Activated T-helper 17 cell treated with anti-CD3 and anti-CD28 coated beads, Interleukin-2, amount 50 U/mL, for 72 hours (primary cell): ENCODE results near the gene SLC22A1. TPM values are rescaled to one million over a fixed set of nuclear protein-coding genes. Genes with fewer than 3 reads are reported as not detected.
A peak's percentile ranks its signal among the peaks of the same experiment; 100 is the strongest.
"Not testable (repeated sequence)": the region's sequence is repeated elsewhere in the genome, so short reads cannot be mapped to it uniquely, and the experiment has no call there.

Source experiments
- ATAC-seq: fragments of 150-1000 bp; cut with Tn5 transposase; replicated peaks from 2 replicates; pipeline ENCODE4 v1.10.0; 2021; ENCODE audit warnings: mild to moderate bottlenecking, moderate library complexity
- H3K27ac Mint-ChIP-seq: one replicate; pipeline ENCODE4 v1.8.0; 2022; ENCODE audit warnings: mixed read lengths
- H3K27me3 Mint-ChIP-seq: one replicate; pipeline ENCODE4 v1.8.0; 2022; ENCODE audit warnings: mixed read lengths
- H3K36me3 Mint-ChIP-seq: one replicate; pipeline ENCODE4 v1.8.0; 2022; ENCODE audit warnings: low read depth, mild to moderate bottlenecking, mixed read lengths
- H3K4me1 Mint-ChIP-seq: one replicate; pipeline ENCODE4 v1.8.0; 2022; ENCODE audit warnings: mixed read lengths
- H3K4me3 Mint-ChIP-seq: one replicate; pipeline ENCODE4 v1.8.0; 2022; ENCODE audit warnings: mild to moderate bottlenecking, mixed read lengths
- H3K9me3 Mint-ChIP-seq: one replicate; pipeline ENCODE4 v1.8.0; 2022; ENCODE audit warnings: mixed read lengths
- total RNA-seq, 2 donors: library from RNA; stranded (reverse); gene quantifications; one replicate each; pipeline ENCODE4 v1.2.3, GENCODE V29; 2022

SLC22A1 gene
- total RNA-seq, 2 donors from 2014 or later, result 3.3 to 3.7 TPM

- ATAC-seq, result no peak
- peaks cover 8% of the 10 kb centered on the region for H3K4me1 Mint-ChIP-seq
- H3K9me3 Mint-ChIP-seq, result no peaks in the 10 kb centered on the region
- H3K27ac Mint-ChIP-seq, result peak overlapping the region; percentile 12
- no peak overlapping the region for H3K4me3 Mint-ChIP-seq
- no peaks in the 10 kb centered on the region for H3K27me3 Mint-ChIP-seq
- peaks cover 86% of the 10 kb centered on the region for H3K36me3 Mint-ChIP-seq
Measured at GRCh38 chr6:160104821-160105517, 16.6 kb upstream of the SLC22A1 start.

- Mint-ChIP-seq H3K4me3 (no peak overlapping the region), H3K9me3 (no peaks in the 10 kb centered on the region), H3K27ac (no peak overlapping the region), H3K27me3 (no peaks in the 10 kb centered on the region), H3K4me1 (peaks cover 14% of the 10 kb centered on the region), H3K36me3 (peaks cover 85% of the 10 kb centered on the region)
- ATAC-seq, result no peak
Measured at GRCh38 chr6:160106010-160106409, 15.6 kb upstream of the SLC22A1 start.

GRCh38 chr6:160106701-160107100 lies 14.9 kb upstream of the SLC22A1 start:
- ATAC-seq, result no peak
- no peaks in the 10 kb centered on the region for H3K9me3 Mint-ChIP-seq

GRCh38 chr6:160108077-160108476 lies 13.5 kb upstream of the SLC22A1 start:
- Mint-ChIP-seq H3K27ac (peak overlapping the region; percentile 29), H3K9me3 (no peaks in the 10 kb centered on the region), H3K4me1 (peaks cover 14% of the 10 kb centered on the region)

More at GRCh38 chr6:160106701-160107100, 14.9 kb upstream of the SLC22A1 start:
- Mint-ChIP-seq H3K27me3 (no peaks in the 10 kb centered on the region), H3K4me3 (no peak overlapping the region), H3K27ac (peak overlapping the region; percentile 57), H3K36me3 (peaks cover 78% of the 10 kb centered on the region), H3K4me1 (peaks cover 14% of the 10 kb centered on the region)

GRCh38 chr6:160110586-160111123 lies 11.0 kb upstream of the SLC22A1 start:
- H3K9me3 Mint-ChIP-seq, result no peaks in the 10 kb centered on the region
- no peak for ATAC-seq

More at GRCh38 chr6:160108077-160108476, 13.5 kb upstream of the SLC22A1 start:
- no peaks in the 10 kb centered on the region for H3K27me3 Mint-ChIP-seq
- no peak for ATAC-seq
- H3K36me3 Mint-ChIP-seq, result peaks cover 64% of the 10 kb centered on the region
- no peak overlapping the region for H3K4me3 Mint-ChIP-seq

GRCh38 chr6:160111806-160112205 lies 9.8 kb upstream of the SLC22A1 start:
- Mint-ChIP-seq H3K4me3 (no peak overlapping the region), H3K27ac (no peak overlapping the region), H3K4me1 (peaks cover 14% of the 10 kb centered on the region), H3K27me3 (no peaks in the 10 kb centered on the region), H3K36me3 (peaks cover 34% of the 10 kb centered on the region), H3K9me3 (no peaks in the 10 kb centered on the region)
- no peak for ATAC-seq

More at GRCh38 chr6:160110586-160111123, 11.0 kb upstream of the SLC22A1 start:
- H3K27me3 Mint-ChIP-seq, result no peaks in the 10 kb centered on the region
- H3K27ac Mint-ChIP-seq, result peak overlapping the region; percentile 23
- H3K4me3 Mint-ChIP-seq, result no peak overlapping the region
- peaks cover 14% of the 10 kb centered on the region for H3K4me1 Mint-ChIP-seq
- H3K36me3 Mint-ChIP-seq, result peaks cover 45% of the 10 kb centered on the region

GRCh38 chr6:160112628-160113299 lies 8.9 kb upstream of the SLC22A1 start:
- no peaks in the 10 kb centered on the region for H3K27me3 Mint-ChIP-seq
- H3K4me1 Mint-ChIP-seq, result peaks cover 10% of the 10 kb centered on the region
- no peak overlapping the region for H3K27ac Mint-ChIP-seq
- H3K4me3 Mint-ChIP-seq, result no peak overlapping the region
- no peaks in the 10 kb centered on the region for H3K9me3 Mint-ChIP-seq
- H3K36me3 Mint-ChIP-seq, result peaks cover 24% of the 10 kb centered on the region
- no peak for ATAC-seq

GRCh38 chr6:160114536-160114935 lies 7.1 kb upstream of the SLC22A1 start:
- not testable (repeated sequence) for H3K27me3 Mint-ChIP-seq, ATAC-seq, H3K4me3 Mint-ChIP-seq, H3K27ac Mint-ChIP-seq, H3K4me1 Mint-ChIP-seq, H3K9me3 Mint-ChIP-seq
- H3K36me3 Mint-ChIP-seq, result peaks cover 16% of the 10 kb centered on the region

- Mint-ChIP-seq H3K27me3 (no peaks in the 10 kb centered on the region), H3K9me3 (no peaks in the 10 kb centered on the region), H3K36me3 (peaks cover 12% of the 10 kb centered on the region), H3K27ac (no peak overlapping the region), H3K4me3 (no peak overlapping the region), H3K4me1 (peaks cover 5% of the 10 kb centered on the region)
- ATAC-seq, result no peak
Measured at GRCh38 chr6:160115421-160115820, 6.2 kb upstream of the SLC22A1 start.

GRCh38 chr6:160116411-160116810 lies 5.2 kb upstream of the SLC22A1 start:
- no peak for ATAC-seq

GRCh38 chr6:160117137-160117536 lies 4.5 kb upstream of the SLC22A1 start:
- Mint-ChIP-seq H3K4me3 (no peak overlapping the region), H3K36me3 (peaks cover 7% of the 10 kb centered on the region), H3K4me1 (no peaks in the 10 kb centered on the region), H3K27ac (no peak overlapping the region), H3K27me3 (no peaks in the 10 kb centered on the region), H3K9me3 (no peaks in the 10 kb centered on the region)
- ATAC-seq, result no peak

More at GRCh38 chr6:160116411-160116810, 5.2 kb upstream of the SLC22A1 start:
- Mint-ChIP-seq H3K9me3 (no peaks in the 10 kb centered on the region), H3K27me3 (no peaks in the 10 kb centered on the region), H3K4me3 (no peak overlapping the region), H3K4me1 (no peaks in the 10 kb centered on the region), H3K36me3 (peaks cover 7% of the 10 kb centered on the region), H3K27ac (no peak overlapping the region)

- peaks cover 2% of the 10 kb centered on the region for H3K36me3 Mint-ChIP-seq
- no peaks in the 10 kb centered on the region for H3K4me1 Mint-ChIP-seq
- H3K4me3 Mint-ChIP-seq, result no peak overlapping the region
- no peaks in the 10 kb centered on the region for H3K27me3 Mint-ChIP-seq
- ATAC-seq, result no peak
- no peaks in the 10 kb centered on the region for H3K9me3 Mint-ChIP-seq
- no peak overlapping the region for H3K27ac Mint-ChIP-seq
Measured at GRCh38 chr6:160118620-160119229, 2.9 kb upstream of the SLC22A1 start.

- Mint-ChIP-seq H3K9me3 (no peaks in the 10 kb centered on the region), H3K4me3 (no peak overlapping the region), H3K4me1 (no peaks in the 10 kb centered on the region), H3K36me3 (no peaks in the 10 kb centered on the region), H3K27me3 (no peaks in the 10 kb centered on the region), H3K27ac (no peak overlapping the region)
- no peak for ATAC-seq
Measured at GRCh38 chr6:160120087-160120486, 1.5 kb upstream of the SLC22A1 start.

GRCh38 chr6:160121981-160122380 lies 366 bp downstream of the SLC22A1 start:
- no peak for ATAC-seq
- Mint-ChIP-seq H3K36me3 (no peaks in the 10 kb centered on the region), H3K4me1 (no peaks in the 10 kb centered on the region), H3K4me3 (no peak overlapping the region), H3K9me3 (no peaks in the 10 kb centered on the region), H3K27me3 (no peaks in the 10 kb centered on the region), H3K27ac (no peak overlapping the region)
